ENCODE data around the gene NCOA7. TPM values are rescaled to one million over a fixed set of nuclear protein-coding genes. Genes with fewer than 3 reads are reported as not detected.
A peak's percentile ranks its signal among the peaks of the same experiment; 100 is the strongest.

Gene NCOA7
- polyA plus RNA-seq, 1 of the 3 experiments (the other 2 are of a cell fraction): 16.3 TPM

DNA sequence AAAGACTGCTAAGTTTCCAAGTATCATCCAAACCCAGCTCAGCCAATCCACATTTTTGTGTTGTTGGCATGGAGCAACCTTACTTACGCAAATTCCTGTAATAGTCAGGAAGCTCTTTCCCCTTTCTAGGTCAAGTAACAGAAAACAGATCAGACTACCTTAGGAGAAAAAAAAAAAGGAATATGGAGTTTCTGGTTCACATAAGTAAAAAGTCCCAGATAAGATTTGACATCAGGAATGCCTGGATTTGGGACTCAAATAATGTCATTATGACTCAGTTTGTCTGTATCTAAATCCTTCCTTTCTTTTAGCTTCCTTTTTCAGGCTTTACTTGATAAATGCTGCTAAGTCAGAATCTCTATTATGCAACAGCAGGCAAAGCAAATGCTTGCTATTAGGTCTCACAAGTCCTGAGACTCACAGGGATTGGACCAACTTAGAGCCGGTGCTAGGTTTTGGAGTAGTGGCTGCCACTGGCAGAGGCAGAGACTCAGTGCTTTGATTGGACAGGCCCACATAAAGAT lies 44.5 kb downstream of the NCOA7 start:
- Histone ChIP-seq H3K9ac (no peak overlapping the region; the same call in 1 of the 2 replicates), H3K36me3 (replicated peaks in 1 of 2; ENCODE audit: control insufficient read depth in 1 of 2, insufficient read depth in 2 of 2, low read length in 1 of 2) (no peaks in the 10 kb centered on the region), H3K4me2 (peak overlapping the region; percentile 52; the same call in 1 of the 2 replicates), H3F3A (replicated peaks; ENCODE audit: insufficient read depth) (peaks cover 19% of the 10 kb centered on the region), H3K4me1 (ENCODE audit: control insufficient read depth in 1 of 2, insufficient read depth in 2 of 2, low read depth in 1 of 2, low read length in 1 of 2) (peaks cover 11 to 38% of the 10 kb centered on the region in 2 experiments; a peak in 3 of 4 replicates), H3K4me3 (ENCODE audit: low read depth in 2 of 2, low read length in 1 of 2) (no peak overlapping the region; a peak in 1 of 4 replicates), H4K20me1 (ENCODE audit: insufficient read depth) (no peaks in the 10 kb centered on the region), H3K27ac (ENCODE audit: low read depth in 2 of 2, low read length in 1 of 2) (peak overlapping the region; percentile 80 to 97), H3K79me2 (ENCODE audit: insufficient read depth) (0 out of 2 replicates have a peak, but pooled peaks cover 5% of the 10 kb centered on the region), H3K9me3 (no peaks in the 10 kb centered on the region), H2AFZ (ENCODE audit: low read depth) (0 out of 2 replicates have a peak overlapping the region, but pooled peaks have one; percentile 32), H3K27me3 (ENCODE audit: insufficient read depth) (no peaks in the 10 kb centered on the region), H3K9me2 (no peaks in the 10 kb centered on the region)
- DNase-seq: no peak
- WGBS (ENCODE audit: low lambda C conversion rate): 10% methylated on average over 2 of the region's 2 CpGs
- POLR2A ChIA-PET: interaction anchor here (0.6 to 1.9 kb wide), 4 partner anchors 19 to 121 kb away, joined by 3 to 11 read pairs (median 4); partner anchors contain the start of gene NCOA7
- CTCF ChIA-PET: interaction anchor here (1.3 to 2.7 kb wide), 4 partner anchors 10 to 122 kb away, joined by 4 to 17 read pairs (median 6); partner anchors contain the start of genes HINT3 and NCOA7
- TF ChIP-seq, protein P1, sequence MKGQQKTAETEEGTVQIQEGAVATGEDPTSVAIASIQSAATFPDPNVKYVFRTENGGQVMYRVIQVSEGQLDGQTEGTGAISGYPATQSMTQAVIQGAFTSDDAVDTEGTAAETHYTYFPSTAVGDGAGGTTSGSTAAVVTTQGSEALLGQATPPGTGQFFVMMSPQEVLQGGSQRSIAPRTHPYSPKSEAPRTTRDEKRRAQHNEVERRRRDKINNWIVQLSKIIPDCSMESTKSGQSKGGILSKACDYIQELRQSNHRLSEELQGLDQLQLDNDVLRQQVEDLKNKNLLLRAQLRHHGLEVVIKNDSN (IDR thresholded peaks at IDR 0.05; ENCODE audit: borderline replicate concordance, low read depth): no peak
- TF ChIP-seq JUND (IDR thresholded peaks at IDR 0.05) (peak; percentile 59), NRF1 (IDR thresholded peaks at IDR 0.05; ENCODE audit: low read depth, low read length) (no peak), MEF2A (IDR thresholded peaks at IDR 0.05; ENCODE audit: borderline replicate concordance, low read depth) (no peak), TAF1 (IDR thresholded peaks at IDR 0.05; ENCODE audit: borderline replicate concordance, low read depth, low read length) (no peak), EZH2phosphoT487 (IDR thresholded peaks at IDR 0.05; ENCODE audit: borderline replicate concordance, low read depth) (no peak), CHD2 (IDR thresholded peaks at IDR 0.05; ENCODE audit: low read length, partially characterized antibody) (no peak), TEAD4 (IDR thresholded peaks at IDR 0.05; ENCODE audit: borderline replicate concordance, insufficient read depth) (peak; percentile 76), GABPA (IDR thresholded peaks at IDR 0.05; ENCODE audit: low read depth) (peak; percentile 44; the same call in 1 of the 2 replicates), GATA2 (CRISPR knock-in tag; IDR thresholded peaks at IDR 0.05) (no peak), RAD21 (IDR thresholded peaks at IDR 0.05; ENCODE audit: low read length) (no peak), RFX5 (IDR thresholded peaks at IDR 0.05; ENCODE audit: low read length) (no peak), YY1 (IDR thresholded peaks at IDR 0.05; ENCODE audit: low read depth) (peak; percentile 21; the same call in 1 of the 2 replicates), MXI1 (IDR thresholded peaks at IDR 0.05; ENCODE audit: low read depth, low read length) (no peak), SIN3A (IDR thresholded peaks at IDR 0.05; ENCODE audit: borderline replicate concordance, low read depth, low read length) (no peak), EP300 (IDR thresholded peaks at IDR 0.05; ENCODE audit: borderline replicate concordance in 1 of 2, low read depth in 1 of 2, low read length in 1 of 2) (peak; percentile 58 to 86; a peak in 3 of 4 replicates), RXRA (IDR thresholded peaks at IDR 0.05; ENCODE audit: borderline replicate concordance, low read depth) (peak; percentile 48; the same call in 1 of the 2 replicates), RCOR1 (IDR thresholded peaks at IDR 0.05; ENCODE audit: low read length) (no peak), TCF12 (IDR thresholded peaks at IDR 0.05) (peak; percentile 98), ELF1 (IDR thresholded peaks at IDR 0.05) (0 out of 2 replicates have a peak, but pooled peaks have one; percentile 5), NFIC (IDR thresholded peaks at IDR 0.05; ENCODE audit: borderline replicate concordance) (peak; percentile 81; the same call in 1 of the 2 replicates), POLR2AphosphoS5 (IDR thresholded peaks at IDR 0.05; ENCODE audit: low read depth, low read length) (peak; percentile 76), FOSL2 (IDR thresholded peaks at IDR 0.05; ENCODE audit: borderline replicate concordance, low read depth) (peak; percentile 65; the same call in 1 of the 2 replicates), FOXM1 (IDR thresholded peaks at IDR 0.05; ENCODE audit: low read depth) (peak; percentile 82)
- TF ChIP-seq, protein P2, sequence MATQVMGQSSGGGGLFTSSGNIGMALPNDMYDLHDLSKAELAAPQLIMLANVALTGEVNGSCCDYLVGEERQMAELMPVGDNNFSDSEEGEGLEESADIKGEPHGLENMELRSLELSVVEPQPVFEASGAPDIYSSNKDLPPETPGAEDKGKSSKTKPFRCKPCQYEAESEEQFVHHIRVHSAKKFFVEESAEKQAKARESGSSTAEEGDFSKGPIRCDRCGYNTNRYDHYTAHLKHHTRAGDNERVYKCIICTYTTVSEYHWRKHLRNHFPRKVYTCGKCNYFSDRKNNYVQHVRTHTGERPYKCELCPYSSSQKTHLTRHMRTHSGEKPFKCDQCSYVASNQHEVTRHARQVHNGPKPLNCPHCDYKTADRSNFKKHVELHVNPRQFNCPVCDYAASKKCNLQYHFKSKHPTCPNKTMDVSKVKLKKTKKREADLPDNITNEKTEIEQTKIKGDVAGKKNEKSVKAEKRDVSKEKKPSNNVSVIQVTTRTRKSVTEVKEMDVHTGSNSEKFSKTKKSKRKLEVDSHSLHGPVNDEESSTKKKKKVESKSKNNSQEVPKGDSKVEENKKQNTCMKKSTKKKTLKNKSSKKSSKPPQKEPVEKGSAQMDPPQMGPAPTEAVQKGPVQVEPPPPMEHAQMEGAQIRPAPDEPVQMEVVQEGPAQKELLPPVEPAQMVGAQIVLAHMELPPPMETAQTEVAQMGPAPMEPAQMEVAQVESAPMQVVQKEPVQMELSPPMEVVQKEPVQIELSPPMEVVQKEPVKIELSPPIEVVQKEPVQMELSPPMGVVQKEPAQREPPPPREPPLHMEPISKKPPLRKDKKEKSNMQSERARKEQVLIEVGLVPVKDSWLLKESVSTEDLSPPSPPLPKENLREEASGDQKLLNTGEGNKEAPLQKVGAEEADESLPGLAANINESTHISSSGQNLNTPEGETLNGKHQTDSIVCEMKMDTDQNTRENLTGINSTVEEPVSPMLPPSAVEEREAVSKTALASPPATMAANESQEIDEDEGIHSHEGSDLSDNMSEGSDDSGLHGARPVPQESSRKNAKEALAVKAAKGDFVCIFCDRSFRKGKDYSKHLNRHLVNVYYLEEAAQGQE (IDR thresholded peaks at IDR 0.05; ENCODE audit: low read depth, low read length): no peak
- TF ChIP-seq, protein P3, sequence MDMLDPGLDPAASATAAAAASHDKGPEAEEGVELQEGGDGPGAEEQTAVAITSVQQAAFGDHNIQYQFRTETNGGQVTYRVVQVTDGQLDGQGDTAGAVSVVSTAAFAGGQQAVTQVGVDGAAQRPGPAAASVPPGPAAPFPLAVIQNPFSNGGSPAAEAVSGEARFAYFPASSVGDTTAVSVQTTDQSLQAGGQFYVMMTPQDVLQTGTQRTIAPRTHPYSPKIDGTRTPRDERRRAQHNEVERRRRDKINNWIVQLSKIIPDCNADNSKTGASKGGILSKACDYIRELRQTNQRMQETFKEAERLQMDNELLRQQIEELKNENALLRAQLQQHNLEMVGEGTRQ (IDR thresholded peaks at IDR 0.05; ENCODE audit: borderline replicate concordance, low read depth, low read length): no peak
- TF ChIP-seq, protein P4, sequence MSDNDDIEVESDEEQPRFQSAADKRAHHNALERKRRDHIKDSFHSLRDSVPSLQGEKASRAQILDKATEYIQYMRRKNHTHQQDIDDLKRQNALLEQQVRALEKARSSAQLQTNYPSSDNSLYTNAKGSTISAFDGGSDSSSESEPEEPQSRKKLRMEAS (IDR thresholded peaks at IDR 0.05; ENCODE audit: low read depth): no peak; the same call in 1 of the 2 replicates
- TF ChIP-seq, protein P5, sequence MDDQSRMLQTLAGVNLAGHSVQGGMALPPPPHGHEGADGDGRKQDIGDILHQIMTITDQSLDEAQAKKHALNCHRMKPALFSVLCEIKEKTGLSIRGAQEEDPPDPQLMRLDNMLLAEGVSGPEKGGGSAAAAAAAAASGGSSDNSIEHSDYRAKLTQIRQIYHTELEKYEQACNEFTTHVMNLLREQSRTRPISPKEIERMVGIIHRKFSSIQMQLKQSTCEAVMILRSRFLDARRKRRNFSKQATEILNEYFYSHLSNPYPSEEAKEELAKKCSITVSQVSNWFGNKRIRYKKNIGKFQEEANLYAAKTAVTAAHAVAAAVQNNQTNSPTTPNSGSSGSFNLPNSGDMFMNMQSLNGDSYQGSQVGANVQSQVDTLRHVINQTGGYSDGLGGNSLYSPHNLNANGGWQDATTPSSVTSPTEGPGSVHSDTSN (IDR thresholded peaks at IDR 0.05): peak; percentile 86

Measured in SK-N-SH (cell line).